ENCODE measurements around the gene MT1M.
A peak's percentile ranks its signal among the peaks of the same experiment; 100 is the strongest.

Gene MT1M

GRCh38 chr16:56679078-56679730 lies 46.7 kb downstream of the MT1M start:
- no peak for DNase-seq

- DNase-seq, result no peak
Observed at GRCh38 chr16:56679818-56680217, 47.4 kb downstream of the MT1M start.

- DNase-seq, result peak; percentile 60 to 81 (median 64)
Observed at GRCh38 chr16:56681939-56682702, 49.7 kb downstream of the MT1M start, which contains the start of gene MT1X. Gene MT1X (plus strand): TSS chr16:56682470. CDS start chr16:56682541, 71 bp downstream.

- DNase-seq, result no peak
Observed at GRCh38 chr16:56682703-56683397, 50.4 kb downstream of the MT1M start.

Data from activated naive CD4-positive, alpha-beta T cell (primary cell).